GM21717 (cell line): ENCODE measurements around the gene CDC37L1.
"Not testable (repeated sequence)": the region's sequence is repeated elsewhere in the genome, so short reads cannot be mapped to it uniquely, and the experiment has no call there.

ENCODE experiments used
- ATAC-seq: cut with Tn5 transposase; IDR thresholded peaks from one replicate; pipeline ENCODE4 v1.9.1; 2021; ENCODE audit warnings: mild to moderate bottlenecking, moderate library complexity; ENCODE audit not compliant: unreplicated experiment

The CDC37L1 gene

GRCh38 chr9:4746278-4747030 is 67.1 kb downstream of the CDC37L1 start:
- ATAC-seq, result no peak

DNA sequence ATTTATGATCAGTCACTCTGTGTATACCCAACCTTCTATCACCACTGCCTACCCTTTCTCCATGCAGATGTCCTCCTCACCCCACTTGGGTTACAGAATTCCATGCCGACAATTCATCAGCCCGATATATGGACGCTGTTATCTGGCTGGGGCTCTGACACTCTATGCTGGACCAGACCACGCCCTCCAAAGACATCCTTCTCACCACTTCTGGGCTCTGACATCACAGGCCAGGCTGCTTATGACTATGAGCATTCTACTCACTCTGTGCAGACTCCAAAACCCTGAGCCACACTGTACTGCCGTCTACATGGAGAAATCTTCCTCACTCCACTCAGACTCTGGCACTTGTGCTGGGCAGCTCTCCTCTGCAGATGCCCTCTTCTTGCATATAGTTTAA is 69.2 kb downstream of the CDC37L1 start:
- ATAC-seq, result no peak

DNA sequence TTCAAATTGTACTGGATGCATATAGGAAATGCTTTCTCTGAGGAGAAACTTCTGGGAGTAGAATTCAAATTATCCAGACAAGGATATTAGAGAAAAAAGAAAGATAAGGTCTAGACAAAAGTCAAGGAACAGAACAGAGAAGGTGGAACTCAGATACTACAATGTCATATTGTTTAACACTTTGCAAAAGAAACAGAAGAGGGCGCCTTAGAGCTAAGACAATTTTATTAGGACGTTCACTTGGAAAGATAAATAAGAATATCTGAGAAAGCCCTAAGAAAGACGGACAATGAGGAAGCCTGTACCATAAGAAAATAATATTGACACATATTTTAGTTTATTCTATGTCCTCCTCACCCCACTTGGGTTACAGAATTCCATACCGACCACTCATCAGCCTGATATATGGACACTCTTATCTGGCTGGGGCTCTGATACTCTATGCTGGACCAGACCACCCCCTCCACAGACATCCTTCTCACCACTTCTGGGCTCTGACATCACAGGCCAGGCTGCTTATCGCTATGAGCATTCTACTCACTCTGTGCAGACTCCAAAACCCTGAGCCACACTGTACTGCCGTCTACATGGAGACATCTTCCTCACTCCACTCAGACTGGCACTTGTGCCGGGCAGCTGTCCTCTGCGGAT is 70.8 kb downstream of the CDC37L1 start:
- no peak for ATAC-seq

DNA sequence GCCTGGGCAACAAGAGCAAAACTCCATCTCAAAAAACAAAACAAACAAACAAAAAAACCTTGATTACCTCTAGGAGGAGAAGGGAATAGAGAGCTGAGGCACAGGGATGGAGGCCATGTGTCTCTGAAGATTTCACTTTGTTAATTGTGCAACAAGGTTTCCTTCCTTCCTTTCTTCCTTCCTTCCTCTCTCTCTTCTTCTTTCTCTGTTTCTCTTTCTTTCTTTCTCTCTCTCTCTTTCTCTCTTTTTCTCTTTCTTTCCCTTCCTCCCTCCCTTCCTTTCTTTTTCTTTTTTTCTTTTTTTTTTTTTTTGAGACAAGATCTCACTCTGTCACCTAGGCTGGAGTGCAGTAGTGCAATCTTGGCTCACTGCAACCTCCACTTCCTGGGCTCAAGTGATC is 75.2 kb downstream of the CDC37L1 start:
- ATAC-seq, result not testable (repeated sequence)

DNA sequence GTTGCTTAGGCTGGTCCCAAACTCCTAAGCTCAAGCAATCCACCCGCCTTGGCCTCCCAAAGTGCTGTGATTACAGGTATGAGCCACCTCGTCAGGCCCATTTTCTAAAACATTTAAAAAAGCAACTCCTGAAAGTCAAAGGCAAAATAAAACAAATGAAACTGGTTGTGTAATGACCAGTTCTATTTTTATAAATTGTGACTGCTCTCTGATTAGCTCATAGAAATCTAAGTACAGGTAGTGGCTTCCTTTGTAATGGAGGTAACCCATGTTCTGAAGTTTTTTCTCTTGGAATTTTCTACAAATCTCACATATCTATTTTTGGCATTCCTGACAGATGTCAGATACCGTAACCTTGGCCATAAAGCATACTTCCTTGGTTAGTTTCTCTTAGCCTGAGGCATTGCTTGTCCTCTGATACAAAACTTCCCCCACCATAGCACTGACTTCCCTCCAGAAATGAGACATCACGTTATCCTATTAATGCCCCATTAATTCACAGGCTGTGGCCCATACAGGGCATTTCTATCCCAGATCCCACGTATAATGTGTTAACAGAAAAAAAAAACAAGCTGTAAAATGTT is 75.7 kb downstream of the CDC37L1 start:
- ATAC-seq, result no peak

DNA sequence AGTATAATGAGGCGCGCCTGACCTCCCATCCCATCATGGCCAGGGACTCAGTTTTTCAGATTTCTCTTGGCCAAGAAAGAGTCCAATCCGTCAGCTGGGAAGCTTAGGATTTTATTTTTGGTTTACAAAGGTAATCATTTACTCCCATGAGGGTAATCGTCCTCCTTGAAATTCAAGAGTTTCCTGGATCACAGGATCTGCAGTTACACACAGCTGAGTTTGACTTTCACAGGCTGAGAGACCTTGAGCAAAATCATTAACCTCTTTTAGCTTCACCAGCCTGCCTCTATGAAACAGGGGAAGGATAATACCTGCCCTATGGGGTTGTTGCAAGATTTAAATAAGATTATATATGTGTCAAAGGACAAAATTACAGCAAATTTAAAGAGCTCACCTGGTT is 77.1 kb downstream of the CDC37L1 start:
- no peak for ATAC-seq
